Cardiac septum (tissue), 1 donor: ENCODE data around the gene SARNP. TPM values are rescaled to one million over a fixed set of nuclear protein-coding genes. Genes with fewer than 3 reads are reported as not detected.

ENCODE experiments used
- DNase-seq: peaks from one replicate; pipeline ENCODE4 v3.0.0-alpha.2; 2020; ENCODE audit warnings: low spot score
- intact Hi-C: fragments of 100-400 bp; cut with DNase I; formaldehyde crosslinking; loops from one replicate; pipeline ENCODE4 v1.14.0; 2022
- total RNA-seq: library from RNA; stranded (reverse); fragmentation: NEBNext Ultra II Directional; extraction: Animal tissue kit (Norgen Biotek cat#: 25700); gene quantifications from one replicate; pipeline ENCODE4 v1.2.1, GENCODE V29; 2021
- donor health status: DM: no; HTN: no; CAD: no.

The SARNP gene
- total RNA-seq, 1 donor from 2014 or later = 56.2 TPM

DNA sequence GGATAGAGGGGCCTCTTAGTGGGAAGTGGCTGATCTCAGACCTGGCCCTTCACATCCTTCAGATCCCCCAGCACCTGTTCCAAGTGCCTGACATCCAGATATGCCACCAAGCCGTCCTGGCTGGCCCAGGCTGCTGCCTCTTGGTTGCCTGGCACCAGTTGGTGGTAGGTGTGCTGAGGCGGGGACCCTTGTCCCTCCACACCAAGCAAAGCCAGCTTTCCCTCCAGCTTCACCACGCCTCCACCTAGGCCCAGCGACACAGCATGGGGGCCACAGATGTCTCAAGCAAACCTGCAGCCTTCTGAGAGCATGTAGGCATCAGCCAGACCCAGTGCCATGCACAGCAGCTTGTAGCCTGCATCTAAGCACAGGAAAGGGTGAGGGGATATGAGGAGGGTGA lies 85.2 kb downstream of the SARNP start:
- intact Hi-C loops = no loop called here
- DNase-seq = no peak

DNA sequence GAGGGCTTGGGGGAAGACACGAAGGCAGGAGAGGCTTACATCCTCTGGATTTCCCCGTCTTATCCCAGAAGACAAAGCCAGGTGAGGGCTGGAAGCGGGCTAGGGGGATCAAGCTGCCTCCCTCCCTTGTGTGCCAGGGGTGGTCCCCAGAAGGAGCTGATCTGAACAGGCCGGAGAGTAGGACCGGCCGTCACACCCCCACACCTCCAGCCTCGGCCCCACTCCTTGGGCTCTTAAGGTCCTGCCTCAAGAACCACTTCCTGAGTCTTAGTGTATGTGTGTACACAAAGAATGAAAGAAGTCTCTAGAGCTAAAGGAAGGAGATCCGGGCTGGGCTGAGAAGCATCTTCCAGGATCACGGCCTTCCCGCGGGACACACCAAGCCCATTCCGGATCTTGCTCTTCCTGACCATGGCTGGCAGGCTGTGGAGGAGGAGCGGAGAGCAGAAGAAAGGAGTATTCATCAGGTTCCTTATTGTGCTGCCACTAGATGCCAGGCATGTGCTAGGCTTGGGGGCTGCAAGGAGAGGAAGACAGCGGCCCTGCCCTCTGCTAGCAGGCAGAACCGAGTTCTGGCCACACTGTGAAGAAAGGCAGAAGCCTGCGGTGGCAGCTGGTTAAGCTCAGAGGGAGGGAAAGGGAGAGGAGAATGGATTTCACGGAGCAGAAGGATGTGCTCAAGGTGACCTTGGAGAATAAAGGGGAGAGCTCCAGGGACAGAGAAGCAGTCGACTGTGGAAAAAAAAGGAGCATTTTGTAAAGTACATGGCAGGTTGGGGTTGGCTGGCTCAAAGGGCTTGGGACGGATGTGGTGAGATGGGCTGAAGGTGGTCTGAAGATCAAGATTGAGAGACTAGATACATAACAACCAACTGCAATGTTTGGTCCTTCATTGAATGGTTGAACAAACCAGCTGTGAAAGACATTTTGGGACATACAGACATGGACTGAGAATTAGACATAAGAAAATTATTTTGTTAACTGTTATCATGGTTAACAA lies 87.4 kb downstream of the SARNP start:
- no peak for DNase-seq
- intact Hi-C loops = loop anchor here (1.0 kb wide), 1 partner anchor 22 kb away; no protein-coding TSS in a partner anchor

DNA sequence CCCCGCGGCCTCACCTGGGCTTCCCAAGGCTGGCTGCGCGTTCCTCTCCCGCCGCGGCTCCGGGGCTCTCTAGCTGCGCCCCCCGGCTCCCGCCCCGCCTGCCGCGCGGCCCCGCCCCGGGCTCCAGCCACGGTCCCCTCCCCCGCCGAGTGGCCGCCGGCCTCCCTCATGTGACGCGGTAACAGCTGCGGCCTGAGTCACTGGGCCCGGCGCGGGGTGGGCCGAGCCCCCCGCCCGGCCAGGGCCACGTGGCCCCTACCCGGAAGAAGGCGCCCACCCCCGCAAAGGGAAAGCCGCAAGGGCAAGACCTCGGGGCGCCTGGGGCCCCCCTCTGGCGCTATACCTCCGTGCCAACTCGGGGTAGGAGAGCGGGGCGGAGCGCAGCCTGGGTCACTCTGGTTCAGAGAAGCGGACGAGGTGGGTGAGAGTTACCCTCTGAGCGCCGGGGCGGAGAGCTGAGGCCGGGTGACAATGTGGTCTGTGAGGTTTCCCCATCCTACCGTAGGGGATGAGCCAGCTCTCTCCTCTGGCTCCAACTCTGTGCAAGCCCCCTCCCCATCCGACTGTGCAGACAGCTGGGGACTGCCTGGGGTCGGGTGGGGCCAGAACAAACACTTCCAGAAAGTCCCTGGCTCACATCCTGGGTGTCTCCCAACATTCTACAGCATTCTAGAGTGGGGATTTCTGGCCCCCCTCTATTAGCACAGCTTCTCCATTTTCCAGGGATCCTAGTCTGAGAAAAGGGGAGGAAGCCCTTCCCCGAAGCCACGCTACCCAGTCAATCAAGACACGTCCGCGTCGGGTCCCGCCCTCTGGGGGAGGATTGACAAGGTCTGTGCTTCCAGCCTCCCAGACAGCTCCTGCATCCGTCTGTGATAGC lies 88.3 kb downstream of the SARNP start, which contains the start of gene CD63:
CD63 (minus strand) TSS at position 71 of the 880 bp plus-strand sequence. CDS start 668 bp downstream, outside the sequence.
- intact Hi-C loops = loop anchor here (1.0 kb wide), 1 partner anchor 21 kb away; no protein-coding TSS in a partner anchor
- peak; percentile 96 for DNase-seq

DNA sequence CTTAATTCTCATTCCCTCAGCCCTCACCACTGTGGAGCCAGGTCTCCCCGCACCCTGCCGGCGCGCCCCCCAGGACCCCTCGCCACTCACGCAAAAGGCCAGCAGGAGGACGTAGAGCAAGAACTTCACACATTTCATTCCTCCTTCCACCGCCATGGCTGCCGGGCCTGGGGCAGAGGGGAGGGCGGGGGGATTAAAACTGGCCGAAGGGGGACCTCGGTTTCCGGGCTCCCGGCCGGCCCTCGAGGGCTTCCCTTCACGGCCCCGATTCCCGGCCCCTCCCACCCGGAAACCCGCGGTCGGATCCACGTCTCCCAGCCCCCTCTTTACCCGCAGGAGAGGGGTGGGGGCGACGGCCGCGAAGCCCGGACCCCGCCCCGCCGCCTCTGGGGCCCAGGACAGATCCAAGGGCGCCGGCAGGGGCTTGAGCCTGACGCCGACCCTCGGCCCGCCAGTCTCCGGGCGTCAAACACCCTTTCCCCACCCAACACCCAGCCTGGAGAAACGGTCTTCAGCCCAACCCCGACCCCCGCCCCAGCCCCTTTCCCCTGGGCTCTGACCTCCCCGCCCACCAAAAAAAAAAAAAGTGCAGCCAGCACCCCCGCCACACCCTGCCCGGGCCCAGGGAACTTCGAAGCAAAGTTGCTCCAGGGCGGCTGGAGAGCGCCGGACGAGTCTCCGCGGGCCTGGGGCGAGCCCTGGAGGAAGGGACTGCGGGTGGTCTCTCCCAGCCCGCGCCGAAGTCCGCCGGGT lies 89.2 kb downstream of the SARNP start:
- peak; percentile 90 for DNase-seq
- intact Hi-C loops = no loop called here

DNA sequence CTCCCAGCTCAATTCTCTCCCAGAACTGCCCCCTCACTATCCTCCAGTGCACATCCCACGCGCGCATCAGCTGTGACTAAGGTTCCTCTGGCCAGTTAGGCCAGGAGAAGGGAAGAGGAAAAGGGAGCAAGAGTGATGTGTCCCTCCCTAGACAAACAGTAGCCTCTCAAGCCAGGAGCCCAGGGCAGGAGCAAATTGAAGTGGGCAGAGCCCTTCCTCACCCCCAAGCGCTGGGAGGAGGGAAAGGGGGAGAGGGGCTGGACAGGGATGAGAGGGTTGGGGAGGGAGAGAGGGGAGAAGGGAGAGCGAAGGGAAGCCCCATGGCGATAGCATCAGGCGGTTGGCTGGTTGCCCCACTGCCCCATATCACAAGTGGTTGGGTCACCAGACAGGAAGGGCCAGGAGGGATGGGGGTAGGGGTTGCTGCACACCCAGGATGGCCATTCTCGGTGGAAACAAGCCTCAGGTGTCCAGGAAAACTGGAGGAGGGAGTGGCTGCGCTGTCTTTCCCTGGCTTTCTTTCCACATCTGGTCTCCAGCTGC lies 89.8 kb downstream of the SARNP start:
- DNase-seq = peak; percentile 87
- intact Hi-C loops = no loop called here

DNA sequence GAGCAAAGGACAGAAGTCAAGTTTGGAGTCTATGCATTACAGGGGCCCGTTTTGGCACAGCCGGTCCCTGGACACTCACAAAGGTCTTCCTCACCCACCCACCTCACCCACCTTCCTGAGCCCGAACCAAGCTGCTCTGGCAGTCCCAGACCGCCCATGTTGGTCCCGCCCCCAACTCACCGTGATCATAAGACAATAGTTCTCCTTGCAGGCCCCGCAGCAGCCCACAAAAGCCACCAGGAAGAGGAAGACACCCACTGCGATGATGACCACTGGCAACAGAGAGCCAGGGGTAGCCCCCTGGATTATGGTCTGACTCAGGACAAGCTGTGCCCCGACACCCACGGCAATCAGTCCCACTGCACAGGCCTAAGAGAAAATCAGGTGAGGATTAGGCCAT lies 90.6 kb downstream of the SARNP start:
- no peak for DNase-seq
- intact Hi-C loops = no loop called here

DNA sequence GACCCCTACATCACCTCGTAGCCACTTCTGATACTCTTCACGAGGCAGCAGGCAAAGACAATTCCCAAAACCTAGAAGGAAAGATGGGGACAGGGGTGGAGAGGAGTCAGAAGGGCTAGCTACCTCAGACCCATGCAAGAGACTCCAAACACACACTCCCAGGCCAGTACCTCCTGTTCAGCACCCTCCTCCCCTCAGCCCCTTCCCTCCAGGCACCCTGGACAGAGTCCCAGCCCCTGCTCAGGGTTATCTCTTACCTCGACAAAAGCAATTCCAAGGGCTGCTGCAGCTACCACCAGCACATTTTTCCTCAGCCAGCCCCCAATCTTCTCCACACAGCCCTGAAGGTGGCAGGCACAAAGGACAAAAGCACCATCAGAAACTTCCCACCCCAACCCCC lies 92.0 kb downstream of the SARNP start:
- intact Hi-C loops = no loop called here
- DNase-seq = no peak

DNA sequence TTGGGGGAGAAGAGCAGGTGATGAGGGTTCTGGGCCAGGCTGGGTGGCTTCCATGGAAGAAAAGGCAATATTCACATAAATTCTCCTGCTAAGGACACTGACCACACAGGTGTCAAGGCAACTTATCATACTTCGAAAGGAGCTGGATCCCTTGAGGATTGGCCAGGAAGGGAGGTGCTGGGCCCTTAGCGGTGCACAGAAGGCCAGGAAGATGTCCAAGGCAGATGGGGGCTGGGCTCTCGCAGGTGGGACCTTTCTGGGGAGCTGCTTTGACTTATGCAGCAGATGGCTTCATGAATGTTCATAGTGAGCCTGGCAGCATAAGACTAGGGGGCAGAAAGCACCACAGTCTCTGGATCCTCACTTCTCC lies 92.6 kb downstream of the SARNP start:
- peak; percentile 56 for DNase-seq
- intact Hi-C loops = no loop called here

DNA sequence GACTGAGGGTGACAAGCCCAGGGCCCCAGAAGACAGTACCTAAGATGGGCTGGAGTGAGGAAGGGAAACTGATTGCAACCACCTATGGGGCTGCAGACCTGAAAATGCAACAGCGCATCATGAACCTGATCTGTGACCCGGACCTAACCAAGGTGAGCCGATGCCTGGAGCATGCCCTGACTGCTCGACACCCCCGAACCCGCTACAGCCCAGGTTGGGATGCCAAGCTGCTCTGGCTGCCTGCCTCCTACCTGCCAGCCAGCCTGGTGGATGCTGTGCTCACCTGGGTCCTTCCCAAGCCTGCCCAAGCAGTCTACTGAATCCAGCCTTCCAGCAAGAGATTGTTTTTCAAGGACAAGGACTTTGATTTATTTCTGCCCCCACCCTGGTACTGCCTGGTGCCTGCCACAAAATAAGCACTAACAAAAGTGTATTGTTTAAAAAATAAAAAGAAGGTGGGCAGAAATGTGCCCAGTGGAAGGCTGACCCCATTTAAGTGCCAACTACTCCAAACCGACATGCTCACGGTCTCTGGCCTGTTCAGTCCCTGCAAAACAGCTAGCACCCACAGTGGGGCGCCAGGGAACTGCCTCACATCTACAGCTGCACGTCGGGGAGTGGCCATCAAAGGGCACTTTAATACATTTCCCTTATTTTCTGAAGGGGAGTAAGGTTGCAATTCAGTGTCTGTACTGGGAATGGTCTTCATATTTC lies 93.1 kb downstream of the SARNP start:
- intact Hi-C loops = no loop called here
- DNase-seq = peak; percentile 81

DNA sequence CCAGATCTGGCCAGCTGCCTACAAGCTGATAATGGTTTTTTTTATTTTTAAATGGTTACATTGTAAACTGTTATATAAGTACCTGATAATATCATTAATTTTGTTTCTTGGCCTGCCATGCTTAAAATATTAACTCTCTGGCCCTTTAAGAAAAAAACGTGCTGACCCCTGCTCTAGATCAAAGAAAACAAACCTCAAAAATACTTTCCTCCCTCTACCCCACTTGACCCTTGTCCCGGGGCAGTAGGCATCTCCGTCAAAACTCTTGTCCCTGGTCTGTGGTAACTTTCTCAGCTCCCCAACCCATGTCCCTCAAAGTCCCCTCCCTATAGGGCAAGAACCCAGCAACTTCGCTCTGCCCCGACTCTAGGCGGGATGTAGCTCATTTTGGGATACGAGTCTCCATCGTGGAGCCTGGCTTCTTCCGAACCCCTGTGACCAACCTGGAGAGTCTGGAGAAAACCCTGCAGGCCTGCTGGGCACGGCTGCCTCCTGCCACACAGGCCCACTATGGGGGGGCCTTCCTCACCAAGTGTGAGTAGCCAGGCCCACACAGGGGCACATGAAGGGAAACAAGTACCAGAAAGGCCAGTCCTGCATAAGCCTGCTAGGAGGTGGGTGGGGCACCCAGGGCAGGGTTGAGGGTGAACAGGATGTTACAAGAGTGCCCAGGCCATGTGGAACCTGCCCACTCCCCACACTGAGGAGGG lies 93.9 kb downstream of the SARNP start:
- intact Hi-C loops = no loop called here
- DNase-seq = no peak

DNA sequence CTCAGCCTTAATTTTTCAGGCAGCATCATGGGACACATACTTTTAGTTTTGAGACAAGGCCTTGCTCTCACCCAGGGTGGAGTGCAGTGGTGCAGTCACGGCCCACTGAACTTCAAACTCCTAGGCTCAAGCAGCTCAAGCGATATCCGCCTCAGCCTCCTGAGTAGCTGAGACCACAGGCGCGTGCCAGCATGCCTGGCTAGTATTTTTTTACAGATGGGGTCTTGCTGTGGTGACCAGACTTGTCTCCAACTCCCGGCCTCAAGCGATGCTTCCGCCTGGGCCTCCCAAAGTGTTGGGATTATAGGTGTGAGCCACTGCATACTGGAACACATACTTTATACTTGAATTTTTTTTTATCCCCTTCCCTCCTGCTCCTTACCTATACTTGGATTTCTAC lies 94.6 kb downstream of the SARNP start:
- no peak for DNase-seq
- intact Hi-C loops = no loop called here

DNA sequence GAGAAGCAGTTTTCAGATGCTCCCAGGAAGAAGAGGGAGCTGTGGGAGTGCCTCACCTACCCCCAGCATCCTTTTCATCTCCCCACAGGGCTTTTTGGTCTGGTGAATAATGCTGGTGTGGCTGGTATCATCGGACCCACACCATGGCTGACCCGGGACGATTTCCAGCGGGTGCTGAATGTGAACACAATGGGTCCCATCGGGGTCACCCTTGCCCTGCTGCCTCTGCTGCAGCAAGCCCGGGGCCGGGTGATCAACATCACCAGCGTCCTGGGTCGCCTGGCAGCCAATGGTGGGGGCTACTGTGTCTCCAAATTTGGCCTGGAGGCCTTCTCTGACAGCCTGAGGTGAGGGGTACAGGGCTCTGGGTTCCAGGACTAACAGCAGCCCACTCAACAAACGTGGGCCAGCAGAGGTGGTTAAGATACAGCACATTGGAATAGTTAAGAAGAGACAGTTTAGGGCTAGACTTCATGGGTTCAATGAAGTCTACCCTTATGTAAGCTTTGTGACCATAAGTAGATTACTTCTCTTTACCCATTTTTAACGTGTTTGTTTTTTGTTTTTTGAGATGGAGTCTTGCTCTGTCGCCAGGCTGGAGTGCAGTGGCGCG lies 95.8 kb downstream of the SARNP start:
- intact Hi-C loops = loop anchor here (2.0 kb wide), 3 partner anchors 19 to 63 kb away; a partner anchor contains a TSS
- DNase-seq = peak; percentile 10

DNA sequence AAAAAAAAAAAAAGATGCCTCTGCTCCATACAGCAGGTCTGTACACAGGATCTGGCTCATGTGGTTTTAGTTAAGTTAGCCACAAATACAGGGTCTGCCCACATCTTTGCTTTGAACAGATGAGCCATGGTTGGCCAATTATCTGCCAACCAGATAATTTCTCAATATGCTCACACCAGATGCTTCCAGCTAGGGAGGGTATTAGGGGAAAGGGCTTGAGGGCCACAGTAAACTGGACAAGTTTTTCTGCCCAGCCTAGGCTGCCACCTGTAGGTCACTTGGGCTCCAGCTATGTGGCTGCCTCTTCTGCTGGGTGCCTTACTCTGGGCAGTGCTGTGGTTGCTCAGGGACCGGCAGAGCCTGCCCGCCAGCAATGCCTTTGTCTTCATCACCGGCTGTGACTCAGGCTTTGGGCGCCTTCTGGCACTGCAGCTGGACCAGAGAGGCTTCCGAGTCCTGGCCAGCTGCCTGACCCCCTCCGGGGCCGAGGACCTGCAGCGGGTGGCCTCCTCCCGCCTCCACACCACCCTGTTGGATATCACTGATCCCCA lies 96.6 kb downstream of the SARNP start:
- intact Hi-C loops = loop anchor here (2.0 kb wide), 3 partner anchors 18 to 62 kb away; a partner anchor contains a TSS
- DNase-seq = peak; percentile 85

DNA sequence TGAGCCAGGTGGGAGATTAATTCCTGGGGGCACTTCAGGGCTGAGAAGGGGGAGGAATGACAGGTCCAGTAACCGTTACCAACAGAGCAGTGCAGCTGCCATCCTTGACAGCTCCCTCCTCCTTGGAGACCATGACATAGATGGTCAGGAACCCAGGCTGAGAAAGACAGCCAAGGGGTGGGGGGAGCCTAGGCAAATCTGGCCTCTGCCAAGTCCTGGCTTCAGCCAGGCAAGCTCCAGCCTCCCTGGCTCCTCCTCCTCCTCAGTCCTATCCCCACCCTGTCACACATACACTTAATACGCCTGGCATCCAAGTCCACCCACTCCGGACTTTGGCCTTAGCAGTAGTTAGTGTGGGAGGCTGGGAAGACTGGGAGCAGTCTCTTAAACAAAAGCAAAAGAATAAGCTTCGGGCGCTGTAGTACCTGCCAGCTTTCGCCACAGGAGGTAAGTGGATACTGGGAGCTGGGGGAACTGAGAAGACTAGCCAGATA lies 97.4 kb downstream of the SARNP start, which contains the start of gene RDH5:
RDH5 (plus strand) TSS at position 323 of the 494 bp plus-strand sequence. CDS start 792 bp downstream, outside the sequence.
- no peak for DNase-seq
- intact Hi-C loops = loop anchor here (2.0 kb wide), 3 partner anchors 17 to 61 kb away; a partner anchor contains a TSS

DNA sequence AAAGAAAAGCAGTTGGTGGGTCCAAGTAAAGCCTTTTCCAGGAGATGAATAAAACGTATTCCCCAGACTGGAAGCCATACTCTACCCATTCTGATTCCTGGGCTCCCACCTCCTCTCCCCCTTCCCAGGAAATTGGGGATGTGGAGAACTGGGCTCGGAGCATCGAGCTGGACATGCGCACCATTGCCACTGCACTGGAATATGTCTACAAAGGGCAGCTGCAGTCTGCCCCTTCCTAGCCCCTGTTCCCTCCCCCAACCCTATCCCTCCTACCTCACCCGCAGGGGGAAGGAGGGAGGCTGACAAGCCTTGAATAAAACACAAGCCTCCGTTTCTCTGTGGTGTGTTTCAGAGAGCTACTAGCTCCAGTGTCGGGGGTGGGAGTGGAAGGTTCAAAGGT lies 98.2 kb downstream of the SARNP start:
- intact Hi-C loops = no loop called here
- no peak for DNase-seq

DNA sequence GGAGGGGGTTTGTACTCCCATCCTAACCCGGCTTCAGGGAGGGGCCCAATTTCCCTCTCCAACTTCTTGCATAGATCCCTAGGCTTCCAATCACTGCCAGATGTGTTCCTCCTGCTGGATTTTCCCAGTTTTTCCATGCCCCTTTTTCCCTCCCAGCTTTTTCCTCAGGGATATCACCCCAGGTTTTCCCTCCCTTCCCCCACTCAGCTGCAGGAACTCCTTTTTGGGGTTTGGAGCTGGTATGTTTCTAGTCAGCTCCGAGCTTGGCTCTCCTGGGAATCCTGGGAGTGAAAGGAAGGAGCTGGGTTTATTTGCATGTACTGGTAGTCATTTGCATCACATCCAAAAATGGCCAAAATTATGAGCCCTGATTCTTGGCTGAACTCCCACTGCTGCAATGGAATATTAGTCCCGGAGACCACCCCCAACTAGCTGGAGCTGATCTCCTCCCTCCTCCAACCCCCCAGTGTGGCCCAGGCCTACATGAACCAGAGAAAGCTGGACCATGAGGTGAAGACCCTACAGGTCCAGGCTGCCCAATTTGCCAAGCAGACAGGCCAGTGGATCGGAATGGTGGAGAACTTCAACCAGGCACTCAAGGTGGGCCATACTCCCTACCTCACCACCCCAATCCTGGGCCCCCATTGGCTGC lies 98.8 kb downstream of the SARNP start:
- intact Hi-C loops = no loop called here
- no peak for DNase-seq
